Retinal pigment epithelial cell (primary cell): ENCODE measurements around the gene RNF115.
A peak's percentile ranks its signal among the peaks of the same experiment; 100 is the strongest.

ENCODE experiments used
- DNase-seq: peaks from one replicate; pipeline ENCODE4 v3.0.0-alpha.2; 2010; ENCODE audit warnings: low read depth
- H3K4me3 ChIP-seq: 2 replicates; pipeline ENCODE4 v1.5.1; 2011; ENCODE audit warnings: mild to moderate bottlenecking, low read length, control low read depth, moderate library complexity
- CTCF ChIP-seq: conservative IDR thresholded peaks from 2 replicates; pipeline ENCODE4 v1.5.1; 2011; ENCODE audit warnings: low read depth, low read length, control low read depth, inconsistent platforms

RNF115 gene

DNA sequence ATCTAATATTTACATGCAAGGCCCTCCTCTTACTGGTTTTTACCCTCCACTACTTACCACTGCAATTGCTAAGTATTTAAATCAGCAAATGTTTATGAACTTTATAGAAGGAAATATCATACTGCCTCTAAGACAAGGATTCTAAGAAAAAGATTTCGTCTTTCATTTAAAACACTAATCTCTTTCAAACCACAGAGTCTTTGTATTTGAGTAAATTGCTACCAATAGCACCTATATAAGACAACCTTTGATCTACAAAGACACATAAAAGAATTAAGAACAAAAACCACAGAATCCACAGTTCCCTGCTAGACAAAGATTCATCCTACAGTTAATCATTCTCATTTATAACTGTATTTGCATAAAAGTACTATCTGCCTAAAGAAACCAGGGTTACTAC is 37.6 kb downstream of the RNF115 start:
- no peak for DNase-seq
- TF ChIP-seq CTCF: no peak
- H3K4me3 ChIP-seq: no peak overlapping the region

GRCh38 chr1:145785547-145785946 is 38.3 kb downstream of the RNF115 start:
- TF ChIP-seq CTCF: no peak
- no peak for DNase-seq
- no peak overlapping the region for H3K4me3 ChIP-seq

GRCh38 chr1:145784409-145784808 is 39.5 kb downstream of the RNF115 start:
- no peak for DNase-seq
- no peak for TF ChIP-seq CTCF
- H3K4me3 ChIP-seq: no peak overlapping the region

- peak; percentile 42 for DNase-seq
- H3K4me3 ChIP-seq: no peak overlapping the region
- no peak for TF ChIP-seq CTCF
These were observed 41.4 kb downstream of the RNF115 start for GRCh38 chr1:145782272-145783099.

- no peak for DNase-seq
- no peak for TF ChIP-seq CTCF
- no peak overlapping the region for H3K4me3 ChIP-seq
These were observed 45.8 kb downstream of the RNF115 start for GRCh38 chr1:145778146-145778540.

GRCh38 chr1:145777357-145778145 is 46.3 kb downstream of the RNF115 start:
- no peak for DNase-seq
- H3K4me3 ChIP-seq: no peak overlapping the region
- TF ChIP-seq CTCF: no peak

DNA sequence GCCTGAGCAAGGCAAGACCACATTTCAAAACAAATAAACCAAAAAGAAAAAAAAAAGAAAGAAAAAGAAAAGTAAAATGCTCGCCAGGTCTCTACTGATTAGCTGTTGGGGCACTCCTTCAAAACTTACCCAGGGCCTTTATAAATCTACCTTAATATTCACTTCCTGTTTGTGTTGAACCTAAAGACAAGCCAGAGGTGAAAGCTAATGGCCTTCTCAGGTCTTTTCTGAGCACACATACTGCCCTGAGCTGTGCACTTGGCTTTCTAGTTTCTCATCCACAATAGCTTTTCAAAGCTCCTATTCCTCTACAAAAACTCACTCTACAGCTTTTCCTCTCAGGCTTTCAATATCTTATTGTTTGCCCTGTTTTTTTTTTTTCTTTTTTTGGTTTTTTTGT is 50.5 kb downstream of the RNF115 start:
- TF ChIP-seq CTCF: no peak
- DNase-seq: no peak

More for the DNA sequence above, 50.5 kb downstream of the RNF115 start:
- H3K4me3 ChIP-seq: no peak overlapping the region
